GM18517 (cell line): ENCODE measurements around the gene SERPINA4.

Experiments used
- ATAC-seq: cut with Tn5 transposase; IDR thresholded peaks from one replicate; pipeline ENCODE4 v1.9.1; 2021; ENCODE audit warnings: mild to moderate bottlenecking, moderate library complexity; ENCODE audit not compliant: unreplicated experiment

SERPINA4 gene

GRCh38 chr14:94614802-94615201, 53.6 kb downstream of the SERPINA4 start:
- ATAC-seq, result no peak

DNA sequence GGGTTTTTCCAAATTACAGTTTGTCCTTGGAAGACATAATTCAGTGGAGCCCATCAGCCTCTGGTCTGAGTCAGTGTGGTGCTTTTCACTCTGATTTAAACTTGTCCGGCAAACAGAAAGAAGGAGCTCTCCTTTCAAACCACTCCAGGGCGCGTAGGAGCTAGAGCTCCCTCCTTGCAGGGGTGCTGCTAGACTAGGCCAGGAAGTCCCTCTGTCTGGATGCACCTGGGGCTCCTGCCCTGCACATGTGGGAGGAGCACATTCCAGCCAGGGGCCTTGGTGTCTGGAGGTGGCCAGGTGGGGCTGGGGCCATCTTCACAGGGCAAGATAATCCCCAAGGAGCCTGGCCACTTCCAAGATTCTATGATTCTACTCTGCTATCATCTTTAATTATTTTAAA, 54.0 kb downstream of the SERPINA4 start:
- ATAC-seq, result no peak

DNA sequence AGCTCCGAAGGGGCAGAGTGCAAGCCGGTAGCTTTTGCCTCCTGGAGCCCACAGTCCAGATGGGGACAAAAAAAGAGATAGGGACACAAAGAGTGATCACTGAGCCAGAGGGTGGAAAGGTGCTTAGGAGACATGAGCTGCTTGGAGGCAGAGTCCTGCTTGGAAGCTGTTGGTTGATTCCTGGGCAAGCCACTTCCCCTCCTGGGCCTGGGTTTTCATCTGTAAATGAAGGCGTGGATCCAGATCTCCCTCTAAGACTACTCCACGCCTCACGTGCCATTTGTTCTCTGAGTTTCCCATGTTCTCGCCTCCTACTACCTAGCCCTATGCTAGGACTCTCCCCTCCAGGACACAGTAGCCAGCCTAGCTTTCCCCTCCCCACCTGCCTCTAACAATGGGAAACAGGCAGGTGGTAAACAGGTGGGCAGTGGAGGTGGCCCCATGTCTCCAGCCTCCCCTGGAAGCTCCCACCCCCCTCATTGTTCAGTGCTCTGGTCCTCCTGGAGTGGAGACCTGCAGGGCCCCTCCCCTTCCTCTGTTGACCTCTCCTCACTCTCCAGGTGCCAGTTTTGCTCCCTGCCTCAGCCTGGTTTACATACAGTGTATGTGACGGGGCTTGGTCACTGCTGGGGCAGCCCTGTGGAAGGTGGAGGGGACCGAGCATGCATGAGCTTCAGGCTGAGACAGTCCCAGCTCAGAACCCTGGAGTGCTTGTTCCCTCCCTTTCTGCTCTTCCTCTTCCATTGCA, 54.8 kb downstream of the SERPINA4 start:
- no peak for ATAC-seq

DNA sequence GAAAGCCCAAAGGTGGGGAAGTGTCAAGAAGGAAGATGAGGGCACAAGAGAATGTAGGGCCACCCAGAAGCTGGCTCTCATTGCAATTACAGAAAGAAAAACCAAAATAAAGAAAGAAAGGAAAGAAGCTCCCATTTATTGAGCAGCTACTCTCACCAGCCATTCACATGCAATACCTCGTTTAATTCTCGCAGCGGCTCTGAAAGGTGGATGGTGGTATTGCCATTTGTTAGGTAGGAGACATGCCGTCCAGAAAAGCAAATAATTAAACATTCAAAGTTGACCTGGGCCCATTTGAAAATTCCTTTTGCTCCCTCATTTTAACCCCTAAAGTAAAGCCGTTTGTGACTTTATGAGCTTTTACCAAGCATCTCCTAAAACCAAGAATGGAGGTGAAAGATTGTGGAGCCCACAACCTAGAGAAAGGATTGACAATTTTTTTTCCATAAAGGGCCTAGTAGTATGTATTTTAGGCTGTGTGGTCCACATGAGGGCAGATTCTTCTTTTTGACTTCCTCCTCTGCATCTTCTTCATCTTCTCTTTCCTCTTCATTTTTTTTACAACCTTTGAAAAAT, 56.2 kb downstream of the SERPINA4 start:
- no peak for ATAC-seq

DNA sequence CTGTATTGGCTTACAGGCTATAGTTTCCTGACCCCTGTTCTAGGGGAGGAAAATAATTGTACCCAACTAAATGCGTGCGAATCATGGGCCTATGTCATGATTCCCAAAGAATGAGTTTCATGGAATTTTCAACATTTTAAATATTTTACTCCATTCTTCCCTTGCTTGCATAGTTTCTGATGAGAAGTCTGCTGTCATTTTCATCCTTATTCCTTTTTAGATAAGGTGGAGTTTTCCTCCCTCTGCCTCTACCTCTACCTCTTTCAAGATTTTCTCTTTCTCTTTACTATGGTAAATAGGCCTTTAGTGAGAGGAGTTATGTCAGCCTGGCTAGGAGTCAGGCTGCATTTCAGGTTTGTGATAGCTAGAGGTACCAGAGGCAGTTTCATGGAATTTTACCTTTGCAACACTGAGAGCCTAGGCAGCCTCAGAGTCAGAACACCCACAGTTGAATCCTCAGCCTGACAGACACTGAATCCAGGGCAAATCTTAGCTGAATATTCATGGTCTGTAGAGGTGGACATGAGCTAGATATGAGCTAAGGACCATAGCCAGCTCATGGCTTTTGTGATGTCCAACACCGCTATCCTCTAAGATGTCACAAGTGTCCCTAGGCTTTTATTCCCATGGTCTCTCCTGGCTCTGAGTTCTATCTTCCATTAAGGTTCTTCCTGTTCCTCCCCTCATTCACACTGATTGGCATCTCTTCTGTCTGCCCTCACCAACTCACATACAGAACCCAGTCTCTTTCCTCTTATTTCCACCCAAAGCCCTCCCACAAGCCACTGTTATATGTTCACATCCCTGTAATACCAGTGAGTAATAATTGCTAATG, 57.0 kb downstream of the SERPINA4 start:
- ATAC-seq, result no peak

DNA sequence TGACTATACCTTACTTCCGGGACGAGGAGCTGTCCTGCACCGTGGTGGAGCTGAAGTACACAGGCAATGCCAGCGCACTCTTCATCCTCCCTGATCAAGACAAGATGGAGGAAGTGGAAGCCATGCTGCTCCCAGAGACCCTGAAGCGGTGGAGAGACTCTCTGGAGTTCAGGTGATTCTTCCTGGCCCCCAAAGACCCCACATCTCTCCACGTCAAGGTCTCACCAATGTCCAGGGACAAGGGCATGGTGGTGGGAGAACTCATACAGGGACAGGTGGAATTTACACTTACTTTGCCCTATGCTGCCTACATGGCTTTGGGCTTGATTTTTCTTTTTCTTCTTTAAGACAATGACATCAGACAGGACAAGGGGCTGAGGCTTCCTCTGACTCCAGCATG, 58.1 kb downstream of the SERPINA4 start:
- ATAC-seq, result no peak
